ENCODE measurements around the gene EEFSEC. TPM values are rescaled to one million over a fixed set of nuclear protein-coding genes. Genes with fewer than 3 reads are reported as not detected.
A peak's percentile ranks its signal among the peaks of the same experiment; 100 is the strongest.
"Not testable (repeated sequence)": the region's sequence is repeated elsewhere in the genome, so short reads cannot be mapped to it uniquely, and the experiment has no call there.

The EEFSEC gene
- total and polyA plus RNA-seq, 8 donors, result 5.9 to 9.8 (median 7.4) TPM

DNA sequence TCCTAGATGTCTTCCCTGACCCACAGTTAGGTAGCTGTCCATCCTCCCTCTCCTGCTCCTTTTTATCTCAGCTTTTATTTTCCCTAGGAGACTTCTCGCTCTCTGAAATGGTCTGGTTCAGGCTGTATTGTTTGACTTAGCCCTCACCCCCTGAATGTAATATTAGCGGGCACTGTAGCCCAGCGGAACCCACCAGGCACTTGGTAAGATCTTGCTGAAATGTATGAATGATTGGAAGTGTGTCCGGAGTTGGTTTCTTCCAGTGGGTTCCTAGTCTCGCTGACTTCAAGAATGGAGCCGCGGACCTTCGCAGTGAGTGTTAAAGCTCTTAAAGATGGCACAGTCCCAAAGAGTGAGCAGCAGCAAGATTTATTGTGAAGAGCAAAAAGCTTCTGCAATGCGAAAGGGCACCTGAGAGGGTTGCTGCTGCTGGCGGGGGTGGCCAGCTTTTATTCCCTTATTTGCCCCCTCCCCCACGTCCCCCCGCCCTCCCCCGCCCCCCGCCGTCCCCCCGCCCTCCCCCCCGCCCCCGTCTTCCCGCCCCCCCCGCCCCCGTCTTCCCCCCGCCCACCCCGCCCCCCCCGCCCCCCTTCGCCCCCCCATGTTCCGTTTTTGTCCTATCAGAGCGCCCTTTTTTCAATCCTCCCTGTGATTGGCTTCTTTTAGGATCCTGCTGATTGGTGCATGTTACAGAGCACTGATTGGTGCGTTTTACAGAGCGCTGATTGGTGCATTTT lies 694 bp upstream of the EEFSEC start:
- peak overlapping the region; percentile 61 to 83 (median 78) for H3K27ac ChIP-seq
- H3K36me3 ChIP-seq, result no peaks in the 10 kb centered on the region
- FAIRE-seq (no peak), DNase-seq (no peak), ATAC-seq (peak in 2 of 4 donors; percentile 70)
- peaks cover 0 to 5% (median 0%) of the 10 kb centered on the region in 3 donors for H3K4me1 ChIP-seq
- no peaks in the 10 kb centered on the region for H3K27me3 ChIP-seq
- intact Hi-C loops (cut with DNase I), result no loop called here
- TF ChIP-seq, protein P1, sequence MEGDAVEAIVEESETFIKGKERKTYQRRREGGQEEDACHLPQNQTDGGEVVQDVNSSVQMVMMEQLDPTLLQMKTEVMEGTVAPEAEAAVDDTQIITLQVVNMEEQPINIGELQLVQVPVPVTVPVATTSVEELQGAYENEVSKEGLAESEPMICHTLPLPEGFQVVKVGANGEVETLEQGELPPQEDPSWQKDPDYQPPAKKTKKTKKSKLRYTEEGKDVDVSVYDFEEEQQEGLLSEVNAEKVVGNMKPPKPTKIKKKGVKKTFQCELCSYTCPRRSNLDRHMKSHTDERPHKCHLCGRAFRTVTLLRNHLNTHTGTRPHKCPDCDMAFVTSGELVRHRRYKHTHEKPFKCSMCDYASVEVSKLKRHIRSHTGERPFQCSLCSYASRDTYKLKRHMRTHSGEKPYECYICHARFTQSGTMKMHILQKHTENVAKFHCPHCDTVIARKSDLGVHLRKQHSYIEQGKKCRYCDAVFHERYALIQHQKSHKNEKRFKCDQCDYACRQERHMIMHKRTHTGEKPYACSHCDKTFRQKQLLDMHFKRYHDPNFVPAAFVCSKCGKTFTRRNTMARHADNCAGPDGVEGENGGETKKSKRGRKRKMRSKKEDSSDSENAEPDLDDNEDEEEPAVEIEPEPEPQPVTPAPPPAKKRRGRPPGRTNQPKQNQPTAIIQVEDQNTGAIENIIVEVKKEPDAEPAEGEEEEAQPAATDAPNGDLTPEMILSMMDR (IDR thresholded peaks at IDR 0.05), result no peak
- 59 to 63% methylated on average over 14 to 15 of the region's 29 CpGs for WGBS, 2 donors
- H3K9me3 ChIP-seq, result no peaks in the 10 kb centered on the region
- H3K4me3 ChIP-seq, result peak overlapping the region in 3 of 4 donors; percentile 92 to 96 (median 95)

DNA sequence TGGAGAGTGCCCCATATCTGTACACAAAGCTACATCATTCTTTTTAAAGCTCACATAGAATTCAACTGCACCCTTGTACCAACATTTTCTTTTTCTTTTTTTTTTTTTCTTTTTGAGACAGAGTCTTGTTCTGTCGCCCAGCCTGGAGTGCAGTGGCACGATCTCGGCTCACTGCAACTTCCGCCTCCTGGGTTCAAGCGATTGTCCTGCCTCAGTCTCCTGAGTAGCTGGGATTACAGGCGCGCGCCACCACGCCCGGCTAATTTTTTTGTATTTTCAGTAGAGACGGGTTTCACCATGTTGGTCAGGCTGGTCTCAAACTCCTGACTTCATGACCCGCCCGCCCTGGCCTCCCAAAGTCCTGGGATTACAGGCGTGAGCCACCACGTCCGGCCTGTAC lies 1.1 kb downstream of the EEFSEC start:
- H3K4me1 ChIP-seq; H3K27me3 ChIP-seq; H3K36me3 ChIP-seq; FAIRE-seq; ATAC-seq; H3K9me3 ChIP-seq; intact Hi-C loops (cut with DNase I); H3K27ac ChIP-seq; DNase-seq: not testable (repeated sequence)
- WGBS, 2 donors, result 78 to 80% methylated on average over 16 of the region's 16 CpGs
- H3K4me3 ChIP-seq, result peak overlapping the region in 3 of 4 donors; percentile 92 to 96 (median 95)

DNA sequence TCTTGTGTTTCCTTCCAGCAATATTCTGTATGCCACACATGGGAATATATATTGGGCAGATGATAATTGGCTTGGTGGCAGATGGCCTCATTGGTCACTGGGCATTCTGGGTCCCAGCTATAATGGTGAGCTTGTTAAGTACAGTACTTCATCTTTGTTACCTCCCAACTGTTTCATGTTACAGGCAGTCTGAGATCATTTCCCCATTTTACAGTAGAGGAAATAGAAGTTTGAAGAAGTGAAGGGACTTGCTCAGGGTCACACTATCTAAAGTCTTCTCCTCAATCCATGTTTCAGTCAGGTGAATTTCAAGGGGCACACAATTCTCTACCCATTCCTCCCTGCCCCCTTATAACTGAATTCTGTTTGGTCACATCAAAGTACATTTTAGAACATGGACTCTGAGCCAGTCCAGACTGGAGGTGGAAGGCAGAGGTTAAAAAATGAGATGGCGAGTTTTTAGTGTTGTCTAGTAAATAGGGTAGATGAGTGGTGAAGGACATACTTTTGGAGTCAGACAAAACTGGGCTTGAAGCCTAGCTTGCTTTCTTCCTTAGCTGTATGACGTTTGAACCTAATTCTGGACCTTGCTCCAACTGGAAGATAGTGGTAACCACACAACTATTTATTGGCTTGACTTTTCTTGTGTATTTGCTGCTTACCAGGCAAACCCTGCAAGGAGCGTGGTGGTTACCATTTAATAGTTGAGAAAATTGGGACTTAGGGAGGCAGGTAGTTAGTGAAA lies 2.5 kb downstream of the EEFSEC start:
- DNase-seq, result no peak
- no peaks in the 10 kb centered on the region for H3K27me3 ChIP-seq
- TF ChIP-seq, protein P1 (IDR thresholded peaks at IDR 0.05), result no peak
- WGBS, 2 donors, result 63 to 84% methylated on average over 3 of the region's 3 CpGs
- ATAC-seq, result no peak
- H3K4me1 ChIP-seq, result peaks cover 0 to 5% (median 0%) of the 10 kb centered on the region in 3 donors
- no peak for FAIRE-seq
- intact Hi-C loops (cut with DNase I), result no loop called here
- H3K9me3 ChIP-seq, result no peaks in the 10 kb centered on the region
- no peak overlapping the region for H3K4me3 ChIP-seq
- H3K36me3 ChIP-seq, result no peaks in the 10 kb centered on the region
- no peak overlapping the region for H3K27ac ChIP-seq

DNA sequence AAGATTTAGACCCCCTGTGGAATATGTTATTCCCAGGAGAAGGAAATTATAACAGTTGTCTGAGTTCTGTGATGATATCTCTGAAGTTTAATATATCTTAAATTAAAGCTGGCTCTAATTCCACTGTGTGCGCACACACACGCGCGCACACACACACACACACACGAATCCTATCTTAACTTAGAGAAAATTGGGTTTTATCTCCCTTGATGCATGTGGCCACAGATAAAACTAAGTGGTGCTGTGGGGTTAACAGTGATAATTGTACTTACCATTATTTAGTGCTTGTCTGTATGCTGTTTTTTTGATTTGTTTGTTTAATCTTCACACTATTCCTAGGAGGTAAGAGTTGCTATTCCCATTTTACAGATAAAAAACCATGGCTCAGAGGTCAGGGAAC lies 7.4 kb downstream of the EEFSEC start:
- no peak overlapping the region for H3K27ac ChIP-seq
- ATAC-seq, result no peak
- no peaks in the 10 kb centered on the region for H3K9me3 ChIP-seq
- intact Hi-C loops (cut with DNase I), result no loop called here
- H3K27me3 ChIP-seq, result no peaks in the 10 kb centered on the region
- H3K4me1 ChIP-seq, result no peaks in the 10 kb centered on the region
- H3K36me3 ChIP-seq, result no peaks in the 10 kb centered on the region
- WGBS, 2 donors, result 87% methylated on average over 5 of the region's 5 CpGs
- FAIRE-seq, result no peak
- H3K4me3 ChIP-seq, result no peak overlapping the region
- TF ChIP-seq, protein P1 (IDR thresholded peaks at IDR 0.05), result no peak
- no peak for DNase-seq

DNA sequence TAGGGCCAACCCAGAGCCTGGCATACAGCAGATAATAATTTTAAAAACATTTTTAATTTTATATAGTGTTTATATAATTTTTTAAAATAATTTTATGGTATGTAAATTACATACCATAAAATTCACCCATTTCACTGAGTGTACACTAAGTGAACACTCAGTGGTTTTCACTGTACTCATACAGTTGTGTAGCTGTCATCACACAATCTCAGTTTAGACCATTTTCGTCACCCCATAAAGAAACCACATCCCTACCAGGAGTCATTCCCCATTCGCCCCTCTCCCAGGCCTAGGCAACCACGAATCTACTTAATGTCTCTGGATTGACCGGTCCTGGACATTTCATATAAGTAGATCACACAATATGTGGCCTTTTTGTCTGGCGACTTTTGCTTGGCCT lies 10.2 kb downstream of the EEFSEC start:
- DNase-seq (no peak), FAIRE-seq (no peak), ATAC-seq (no peak)
- intact Hi-C loops (cut with DNase I), result no loop called here
- Histone ChIP-seq H3K36me3 (no peaks in the 10 kb centered on the region), H3K4me1 (no peaks in the 10 kb centered on the region), H3K9me3 (no peaks in the 10 kb centered on the region), H3K27ac (no peak overlapping the region), H3K4me3 (no peak overlapping the region), H3K27me3 (no peaks in the 10 kb centered on the region)
- TF ChIP-seq, protein P1 (IDR thresholded peaks at IDR 0.05), result no peak
- 56 to 91% methylated on average over 5 of the region's 5 CpGs for WGBS, 2 donors

All from pancreas (tissue), 10 donors.